Breast epithelium (tissue), 4 donors: ENCODE measurements around the gene KCTD20. TPM values are rescaled to one million over a fixed set of nuclear protein-coding genes. Genes with fewer than 3 reads are reported as not detected.

Source experiments
- DNase-seq, 2 donors: peaks; one replicate each; pipeline ENCODE4 v3.0.0-alpha.2; 2019; ENCODE audit warnings: low spot score in 2 of 2
- H3K27ac ChIP-seq, 2 donors: fragments of 200-600 bp; sonication (generic) in 1 of 2; one replicate each; pipeline ENCODE4 v1.5.1; 2016 to 2019; ENCODE audit warnings: mild to moderate bottlenecking in 1 of 2
- H3K27me3 ChIP-seq, 2 donors: fragments of 200-600 bp; sonication (generic) in 1 of 2; one replicate each; pipeline versions ENCODE4 v1.5.1 to v1.6.0; 2017 to 2019; ENCODE audit warnings: control low read depth in 1 of 2, mild to moderate bottlenecking in 1 of 2
- H3K36me3 ChIP-seq: fragments of 200-600 bp; one replicate; pipeline ENCODE4 v1.5.1; 2019
- H3K4me1 ChIP-seq, 2 donors: fragments of 200-600 bp; sonication (generic); one replicate each; pipeline ENCODE4 v1.5.1; 2016 to 2019; ENCODE audit warnings: control low read depth in 1 of 2
- H3K4me3 ChIP-seq, 3 donors: fragments of 200-600 bp; sonication (generic); 1 replicate in 2 of 3; 2 replicates in 1 of 3; pipeline ENCODE4 v1.5.1; 2016 to 2019; ENCODE audit warnings: mild to moderate bottlenecking in 3 of 3, moderate library complexity in 2 of 3
- H3K9me3 ChIP-seq, 2 donors: fragments of 200-600 bp; sonication (generic) in 1 of 2; one replicate each; pipeline ENCODE4 v1.5.1; 2016 to 2019; ENCODE audit warnings: control low read depth in 1 of 2
- POLR2A ChIP-seq: fragments of 450-650 bp; IDR thresholded peaks from one replicate; pipeline ENCODE4 v1.6.1; 2016; ENCODE audit warnings: antibody characterized with exemption, mild to moderate bottlenecking, moderate library complexity
- POLR2AphosphoS5 ChIP-seq, 3 donors: sonication (generic); formaldehyde crosslinking; IDR thresholded peaks; one replicate each; pipeline ENCODE4 v1.6.1; 2017; ENCODE audit warnings: antibody characterized with exemption in 3 of 3
- intact Hi-C: fragments of 100-400 bp; cut with DNase I; formaldehyde crosslinking; loops from one replicate; pipeline ENCODE4 v1.15.1; 2023; ENCODE audit warnings: low total_unique reads
- total RNA-seq, 3 donors: library from RNA; depleted of rRNA; stranded (reverse); fragments of >200 nt; gene quantifications; one replicate each; pipeline ENCODE4 v1.1.0, GENCODE V29; 2016
- TF ChIP-seq, protein P1 (sequence below), 3 donors: fragments of 450-650 bp; IDR thresholded peaks; one replicate each; pipeline ENCODE4 v1.5.1; 2016 to 2017; ENCODE audit warnings: antibody characterized with exemption in 3 of 3, mild to moderate bottlenecking in 3 of 3, moderate library complexity in 3 of 3

The KCTD20 gene
- total RNA-seq, 3 donors from 2014 or later, result 59.4 to 64.5 (median 61.6) TPM

DNA sequence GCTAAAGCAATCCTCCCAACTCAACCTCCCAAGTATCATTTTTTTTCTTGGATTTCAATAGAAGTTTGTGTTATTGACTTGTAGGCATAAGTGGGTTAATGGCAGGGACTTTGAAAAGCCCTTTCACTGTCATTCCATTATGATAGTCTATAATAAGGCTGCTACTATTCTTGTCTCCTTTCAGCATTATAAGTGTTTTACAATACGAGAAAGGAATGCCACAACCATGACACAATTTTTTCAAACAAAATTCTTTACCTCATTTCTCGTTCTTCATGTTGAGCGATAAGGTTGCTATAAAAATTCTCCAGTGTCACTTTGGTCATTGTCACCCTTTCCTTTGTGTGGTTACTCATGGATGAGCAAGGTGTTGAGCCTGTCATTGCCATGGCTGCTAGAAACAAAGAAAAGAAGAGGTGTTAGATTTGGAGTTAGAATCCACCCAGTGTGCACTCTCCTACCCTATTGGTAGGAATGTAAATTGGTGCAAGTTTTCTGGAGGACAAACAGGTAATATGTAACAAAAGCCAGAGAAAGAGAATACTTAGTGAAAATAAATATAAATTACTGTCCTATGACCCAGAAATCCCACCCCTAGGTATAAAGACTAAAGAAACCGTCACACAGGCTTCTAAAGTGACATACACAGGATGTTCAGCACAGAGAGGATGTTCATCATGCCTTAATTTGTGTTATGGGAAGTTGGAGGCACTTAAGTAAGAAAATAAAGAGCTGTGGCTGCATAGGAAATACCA lies 97.2 kb downstream of the KCTD20 start:
- no peaks in the 10 kb centered on the region for H3K27me3 ChIP-seq
- H3K4me3 ChIP-seq, result no peak overlapping the region
- H3K9me3 ChIP-seq, result no peaks in the 10 kb centered on the region
- no peak for DNase-seq
- intact Hi-C loops, result no loop called here
- H3K36me3 ChIP-seq, result no peaks in the 10 kb centered on the region
- H3K27ac ChIP-seq, result no peak overlapping the region
- H3K4me1 ChIP-seq, result peaks cover 0 to 10% of the 10 kb centered on the region in 2 donors
- TF ChIP-seq POLR2A, result no peak
- TF ChIP-seq, protein P1, sequence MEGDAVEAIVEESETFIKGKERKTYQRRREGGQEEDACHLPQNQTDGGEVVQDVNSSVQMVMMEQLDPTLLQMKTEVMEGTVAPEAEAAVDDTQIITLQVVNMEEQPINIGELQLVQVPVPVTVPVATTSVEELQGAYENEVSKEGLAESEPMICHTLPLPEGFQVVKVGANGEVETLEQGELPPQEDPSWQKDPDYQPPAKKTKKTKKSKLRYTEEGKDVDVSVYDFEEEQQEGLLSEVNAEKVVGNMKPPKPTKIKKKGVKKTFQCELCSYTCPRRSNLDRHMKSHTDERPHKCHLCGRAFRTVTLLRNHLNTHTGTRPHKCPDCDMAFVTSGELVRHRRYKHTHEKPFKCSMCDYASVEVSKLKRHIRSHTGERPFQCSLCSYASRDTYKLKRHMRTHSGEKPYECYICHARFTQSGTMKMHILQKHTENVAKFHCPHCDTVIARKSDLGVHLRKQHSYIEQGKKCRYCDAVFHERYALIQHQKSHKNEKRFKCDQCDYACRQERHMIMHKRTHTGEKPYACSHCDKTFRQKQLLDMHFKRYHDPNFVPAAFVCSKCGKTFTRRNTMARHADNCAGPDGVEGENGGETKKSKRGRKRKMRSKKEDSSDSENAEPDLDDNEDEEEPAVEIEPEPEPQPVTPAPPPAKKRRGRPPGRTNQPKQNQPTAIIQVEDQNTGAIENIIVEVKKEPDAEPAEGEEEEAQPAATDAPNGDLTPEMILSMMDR (IDR thresholded peaks at IDR 0.05), result no peak
- TF ChIP-seq POLR2AphosphoS5 (IDR thresholded peaks at IDR 0.05), result no peak

Other genes starting within 250 kb of the KCTD20 start
- 10 to 100 TPM; 18.9 to 26.5 (median 25.8) TPM for gene BRPF3, start 246.3 kb upstream of the KCTD20 start, total RNA-seq
- gene PNPLA1, start 172.9 kb upstream of the KCTD20 start, total RNA-seq, result not detected
- gene BNIP5, start 106.1 kb upstream of the KCTD20 start, total RNA-seq, result under 1 TPM in 1 of 3 donors, not detected in 2; under 0.01 TPM
- gene ETV7, start 55.3 kb upstream of the KCTD20 start, total RNA-seq, result under 1 TPM; 0.44 to 0.98 (median 0.80) TPM
- gene PXT1, start 146 bp upstream of the KCTD20 start, total RNA-seq, result under 1 TPM in 1 of 3 donors, not detected in 2; 0.15 TPM
- 10 to 100 TPM; 27.5 to 39.4 (median 31.4) TPM for gene STK38, start 104.5 kb downstream of the KCTD20 start, total RNA-seq
- gene SRSF3, start 151.4 kb downstream of the KCTD20 start, total RNA-seq, result 100 to 1,000 TPM; 163 to 425 (median 276) TPM
- gene CDKN1A, start 235.7 kb downstream of the KCTD20 start, total RNA-seq, result 100 to 1,000 TPM; 125 to 144 (median 143) TPM